ENCODE data around the gene ALPI. TPM values are rescaled to one million over a fixed set of nuclear protein-coding genes. Genes with fewer than 3 reads are reported as not detected.
"Not testable (repeated sequence)": the region's sequence is repeated elsewhere in the genome, so short reads cannot be mapped to it uniquely, and the experiment has no call there.

The ALPI gene
- total RNA-seq (2014; rRNA removed; shearing (Covaris generic); ENCODE audit: low replicate concordance), result not detected in 2 replicates

DNA sequence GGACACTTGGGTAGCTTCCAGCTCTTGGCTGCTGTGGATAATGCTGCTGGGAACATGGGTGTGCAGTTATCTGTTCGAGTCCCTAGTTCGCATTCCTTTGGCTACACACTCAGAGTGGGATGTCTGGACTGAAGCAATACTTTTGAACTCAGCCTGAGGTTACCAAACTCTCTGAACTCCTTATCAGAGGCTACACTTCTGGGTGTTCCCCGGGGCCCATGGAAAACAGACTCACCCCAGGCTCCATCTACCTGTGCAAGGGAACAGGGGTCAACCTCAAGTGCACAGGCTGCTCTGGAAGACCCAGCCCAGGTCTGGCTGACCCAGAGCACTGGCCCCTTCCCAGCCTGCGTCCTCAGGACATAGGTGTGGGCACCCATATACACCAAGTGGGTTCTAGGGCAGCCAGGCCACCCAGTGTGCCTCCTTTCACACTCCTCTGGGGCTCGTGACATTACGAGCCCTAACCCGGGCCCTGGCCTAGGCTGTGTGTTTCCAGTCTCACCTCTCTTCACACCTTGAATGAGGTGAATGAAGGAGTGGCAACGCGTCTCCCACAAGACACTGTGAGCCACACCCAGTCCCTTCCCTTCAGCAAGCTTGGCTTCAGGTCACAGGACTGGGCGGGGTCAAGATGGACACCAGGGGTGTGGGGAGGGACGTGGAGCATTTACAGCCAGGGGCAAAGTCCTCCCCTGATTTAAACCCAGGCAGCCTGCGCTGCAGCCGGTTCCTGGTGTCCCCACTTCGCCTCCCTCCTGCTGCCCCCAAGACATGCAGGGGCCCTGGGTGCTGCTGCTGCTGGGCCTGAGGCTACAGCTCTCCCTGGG is at the start of gene ALPI:
ALPI (plus strand) TSS at position 728 of the 830 bp plus-strand sequence; CDS start at position 775, 47 bp downstream.
- DNase-seq, result no peak
- no peaks in the 10 kb centered on the region for H3K27me3 ChIP-seq

DNA sequence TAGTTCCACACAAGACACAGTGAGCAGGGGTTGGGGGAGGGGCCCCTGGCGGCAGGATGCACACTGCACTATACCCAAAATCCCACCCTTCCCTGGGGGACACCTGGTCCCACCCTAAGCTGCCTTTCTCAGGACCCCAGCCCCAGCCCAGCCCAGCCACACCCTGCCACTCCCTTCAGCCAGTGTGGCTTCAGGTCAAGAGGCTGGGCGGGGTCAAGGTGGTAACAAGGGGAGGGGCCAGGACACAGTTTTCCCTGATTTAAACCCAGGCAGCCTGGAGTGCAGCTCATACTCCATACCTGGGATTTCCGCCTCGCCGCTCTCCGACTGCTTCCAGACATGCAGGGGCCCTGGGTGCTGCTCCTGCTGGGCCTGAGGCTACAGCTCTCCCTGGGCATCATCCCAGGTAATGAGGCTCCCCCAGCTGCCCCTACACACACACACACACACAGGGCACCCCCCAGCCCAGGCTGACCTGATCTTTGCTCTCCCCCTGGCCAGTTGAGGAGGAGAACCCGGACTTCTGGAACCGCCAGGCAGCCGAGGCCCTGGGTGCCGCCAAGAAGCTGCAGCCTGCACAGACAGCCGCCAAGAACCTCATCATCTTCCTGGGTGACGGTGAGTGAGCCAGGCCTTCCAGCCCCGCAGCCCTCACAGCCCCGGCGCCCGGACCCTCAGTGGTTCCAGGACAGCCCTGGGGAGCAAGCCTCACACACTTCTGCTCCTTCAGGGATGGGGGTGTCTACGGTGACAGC is 49.2 kb upstream of the ALPI start, which contains the start of gene ALPG:
ALPG (plus strand) TSS at position 289 of the 755 bp plus-strand sequence; CDS start at position 340, 51 bp downstream.
- Histone ChIP-seq H3K36me3 (no peaks in the 10 kb centered on the region), H3K4me3 (no peak within 1 kb of the TSS), H3K27me3 (no peaks in the 10 kb centered on the region), H3K9me3 (no peaks in the 10 kb centered on the region)
- no peak for DNase-seq

More for the DNA sequence above, at the start of gene ALPI:
- Histone ChIP-seq H3K9me3 (no peaks in the 10 kb centered on the region), H3K36me3 (no peaks in the 10 kb centered on the region), H3K4me3 (no peak within 1 kb of the TSS)

- H3K36me3 ChIP-seq, DNase-seq, H3K27me3 ChIP-seq, H3K4me3 ChIP-seq, H3K9me3 ChIP-seq: not testable (repeated sequence)
Observed at GRCh38 chr2:232407428-232408150, 48.4 kb upstream of the ALPI start.

DNA sequence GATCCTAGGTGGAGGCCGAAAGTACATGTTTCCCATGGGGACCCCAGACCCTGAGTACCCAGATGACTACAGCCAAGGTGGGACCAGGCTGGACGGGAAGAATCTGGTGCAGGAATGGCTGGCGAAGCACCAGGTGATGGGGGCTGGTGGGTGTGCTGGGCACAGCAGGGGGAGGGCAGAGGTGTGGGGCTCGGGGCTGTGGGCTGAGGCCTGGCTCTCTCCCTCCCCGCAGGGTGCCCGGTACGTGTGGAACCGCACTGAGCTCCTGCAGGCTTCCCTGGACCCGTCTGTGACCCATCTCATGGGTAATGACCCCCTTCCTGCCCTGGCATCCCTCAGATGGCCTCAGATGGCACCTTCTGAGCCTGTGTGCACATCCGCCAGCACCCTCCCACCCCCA is 47.7 kb upstream of the ALPI start:
- H3K9me3 ChIP-seq, H3K4me3 ChIP-seq, DNase-seq, H3K27me3 ChIP-seq, H3K36me3 ChIP-seq: not testable (repeated sequence)

- H3K4me3 ChIP-seq, H3K27me3 ChIP-seq, DNase-seq, H3K9me3 ChIP-seq, H3K36me3 ChIP-seq: not testable (repeated sequence)
Observed at GRCh38 chr2:232409617-232410016, 46.3 kb upstream of the ALPI start.

- no peaks in the 10 kb centered on the region for H3K36me3 ChIP-seq
- H3K4me3 ChIP-seq, result no peak overlapping the region
- DNase-seq, result no peak
- H3K9me3 ChIP-seq, result no peaks in the 10 kb centered on the region
- no peaks in the 10 kb centered on the region for H3K27me3 ChIP-seq
Observed at GRCh38 chr2:232410238-232410900, 45.6 kb upstream of the ALPI start.

- no peak overlapping the region for H3K4me3 ChIP-seq
- no peaks in the 10 kb centered on the region for H3K36me3 ChIP-seq
- H3K9me3 ChIP-seq, result no peaks in the 10 kb centered on the region
- no peaks in the 10 kb centered on the region for H3K27me3 ChIP-seq
- DNase-seq, result no peak
Observed at GRCh38 chr2:232411901-232412629, 43.9 kb upstream of the ALPI start.

DNA sequence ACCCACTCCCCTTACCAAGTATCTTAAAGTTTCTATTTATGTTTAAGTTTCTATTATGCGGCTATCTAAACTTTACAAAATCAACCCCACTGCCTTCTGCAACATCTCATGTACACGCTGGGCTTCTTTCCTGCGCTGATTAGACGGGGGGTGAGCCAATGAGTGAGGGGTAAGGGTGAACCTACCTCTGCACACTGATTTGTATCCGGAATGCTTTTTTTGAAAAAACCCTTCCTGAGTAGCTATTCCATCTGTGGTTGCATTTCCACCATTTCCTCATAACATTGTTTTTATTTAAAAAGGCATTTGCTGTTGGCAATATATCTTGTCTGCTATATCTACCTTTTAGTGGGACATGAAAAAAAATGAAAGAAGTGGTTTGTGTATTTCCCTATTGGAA is 43.0 kb upstream of the ALPI start:
- H3K36me3 ChIP-seq, result no peaks in the 10 kb centered on the region
- no peaks in the 10 kb centered on the region for H3K27me3 ChIP-seq
- DNase-seq, result no peak
- no peaks in the 10 kb centered on the region for H3K9me3 ChIP-seq
- no peak overlapping the region for H3K4me3 ChIP-seq

DNA sequence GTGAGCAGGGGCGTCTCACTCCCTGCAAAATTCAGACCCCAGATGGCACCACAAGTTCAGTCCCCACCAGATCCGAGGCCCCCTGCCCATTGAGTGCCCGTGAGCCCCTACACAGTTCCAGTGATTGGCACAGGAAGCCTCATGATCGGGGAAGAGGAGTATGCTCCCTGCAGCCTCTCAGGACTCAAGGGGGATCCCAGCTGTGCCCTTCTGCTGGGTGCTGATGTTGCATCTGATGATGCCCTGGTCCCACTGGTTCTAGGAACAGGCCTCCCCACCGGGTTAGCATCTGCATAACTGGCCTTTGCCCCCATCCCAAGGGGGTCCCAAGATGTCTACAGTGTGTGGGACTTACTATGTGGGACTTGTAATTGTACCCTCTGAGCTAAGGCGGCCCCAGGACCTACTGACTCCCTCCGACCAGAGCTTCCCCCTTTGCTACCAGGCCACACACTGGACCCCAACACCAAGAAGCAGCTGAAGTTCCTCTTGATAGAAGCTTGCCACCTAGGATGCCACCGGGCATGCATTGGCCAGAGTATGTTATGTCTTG is 40.7 kb upstream of the ALPI start:
- Histone ChIP-seq H3K9me3 (no peaks in the 10 kb centered on the region), H3K4me3 (no peak overlapping the region), H3K36me3 (no peaks in the 10 kb centered on the region), H3K27me3 (peaks cover 19% of the 10 kb centered on the region)
- DNase-seq, result no peak

DNA sequence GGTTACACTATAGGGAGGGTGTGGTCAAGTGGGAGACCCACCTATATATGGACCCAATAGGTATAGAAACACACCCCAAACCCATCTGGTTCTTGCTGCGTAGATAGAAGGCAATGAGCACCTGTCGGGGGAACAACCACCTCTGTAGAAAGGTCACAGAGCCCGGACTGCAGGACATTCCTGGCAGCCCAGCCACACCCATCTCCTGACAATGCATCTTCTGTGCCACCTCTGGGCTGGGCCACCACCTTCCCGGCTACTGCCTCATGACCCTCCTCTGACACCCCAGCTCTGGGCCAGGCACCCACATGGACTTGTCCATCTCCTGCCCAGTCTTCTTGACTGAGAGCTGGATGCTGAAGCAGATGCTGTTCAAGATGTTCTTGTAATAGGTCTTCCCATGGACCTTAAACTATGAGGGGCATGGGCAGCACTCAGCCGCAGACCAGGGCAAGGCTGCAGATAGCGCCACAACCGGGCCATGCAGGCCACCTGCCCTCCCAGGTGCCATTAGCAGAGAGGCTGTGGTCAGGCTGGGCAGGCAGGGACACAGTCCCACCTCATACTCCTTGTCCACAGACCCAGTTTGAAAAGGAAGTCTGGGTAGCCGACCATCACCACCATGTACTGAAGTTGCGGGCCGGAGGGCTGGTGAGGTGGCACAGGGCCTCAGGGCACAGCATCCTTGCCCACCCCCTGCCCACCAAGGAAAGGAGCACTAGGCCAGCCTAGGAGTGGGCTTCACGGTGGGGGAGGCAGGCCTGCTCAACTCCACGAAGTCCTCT is 40.0 kb upstream of the ALPI start:
- DNase-seq, result no peak
- Histone ChIP-seq H3K9me3 (no peaks in the 10 kb centered on the region), H3K36me3 (no peaks in the 10 kb centered on the region), H3K4me3 (no peak overlapping the region), H3K27me3 (peaks cover 26% of the 10 kb centered on the region)

- Histone ChIP-seq H3K36me3 (no peaks in the 10 kb centered on the region), H3K4me3 (no peak overlapping the region), H3K27me3 (peaks cover 29% of the 10 kb centered on the region), H3K9me3 (peaks cover 2% of the 10 kb centered on the region; the same call in 1 of the 2 replicates)
- no peak for DNase-seq
Observed at GRCh38 chr2:232416521-232417470, 39.2 kb upstream of the ALPI start.

DNA sequence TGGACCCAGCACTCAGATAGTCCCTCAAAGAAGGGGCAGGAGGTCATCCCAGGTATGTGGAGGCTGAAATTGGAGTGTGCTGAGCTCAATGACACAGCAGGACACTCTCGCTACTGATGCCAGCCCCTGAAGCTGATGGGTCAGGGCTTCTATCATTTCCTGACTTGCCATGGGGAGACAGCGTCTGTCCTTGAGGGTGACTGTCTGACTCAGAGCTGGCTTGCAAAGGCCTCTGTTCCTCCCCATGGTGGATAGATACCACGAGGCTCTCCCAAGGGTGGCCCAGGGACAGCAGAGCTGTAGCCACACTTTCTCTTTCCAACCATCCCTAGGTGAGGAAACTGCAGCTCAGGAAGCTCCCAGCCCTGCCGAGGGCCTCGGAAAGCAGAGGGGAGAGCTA is 38.5 kb upstream of the ALPI start:
- H3K27me3 ChIP-seq, result peaks cover 29% of the 10 kb centered on the region
- peaks cover 5% of the 10 kb centered on the region for H3K9me3 ChIP-seq
- no peak overlapping the region for H3K4me3 ChIP-seq
- no peak for DNase-seq
- no peaks in the 10 kb centered on the region for H3K36me3 ChIP-seq

GRCh38 chr2:232418056-232418455 is 37.9 kb upstream of the ALPI start:
- Histone ChIP-seq H3K9me3 (peaks cover 8% of the 10 kb centered on the region), H3K4me3 (no peak overlapping the region), H3K27me3 (peaks cover 29% of the 10 kb centered on the region), H3K36me3 (no peaks in the 10 kb centered on the region)
- no peak for DNase-seq
